22Rv1 (cell line): ENCODE data around the gene NID2.

Experiments
- ZFX ChIP-seq: fragments of 450-650 bp; IDR thresholded peaks from 2 replicates; pipeline ENCODE4 v1.6.1; 2017; ENCODE audit warnings: antibody characterized with exemption, borderline replicate concordance
- TF ChIP-seq, protein P1 (sequence below): fragments of 450-650 bp; IDR thresholded peaks from 2 replicates; pipeline ENCODE4 v1.5.1; 2017; ENCODE audit warnings: mild to moderate bottlenecking

DNA sequence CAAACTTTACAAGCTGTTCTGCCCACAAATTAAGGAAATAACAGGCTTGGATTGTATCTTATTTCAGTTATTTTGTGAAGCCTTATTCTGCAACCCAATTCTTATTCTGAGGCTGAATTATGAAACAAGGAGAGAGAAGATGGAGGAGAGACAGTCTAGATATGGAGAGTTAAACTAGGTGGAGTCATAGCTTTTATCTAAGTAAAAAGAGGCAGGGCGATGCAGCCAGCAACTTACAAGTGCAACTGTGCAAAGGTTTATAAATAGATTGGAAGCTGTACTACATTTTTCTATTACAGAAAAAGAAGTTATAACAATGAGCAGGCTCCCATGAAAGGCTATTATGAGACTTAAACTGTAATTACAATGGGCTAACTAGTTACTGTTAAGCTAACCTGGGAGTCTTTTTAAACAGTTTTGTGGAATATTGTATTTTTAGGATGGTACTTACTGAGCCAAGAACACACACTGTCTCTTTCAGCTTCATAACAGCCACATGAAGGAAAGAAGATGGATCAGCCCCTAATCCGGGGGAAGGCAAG, 22.4 kb downstream of the NID2 start:
- TF ChIP-seq, protein P1, sequence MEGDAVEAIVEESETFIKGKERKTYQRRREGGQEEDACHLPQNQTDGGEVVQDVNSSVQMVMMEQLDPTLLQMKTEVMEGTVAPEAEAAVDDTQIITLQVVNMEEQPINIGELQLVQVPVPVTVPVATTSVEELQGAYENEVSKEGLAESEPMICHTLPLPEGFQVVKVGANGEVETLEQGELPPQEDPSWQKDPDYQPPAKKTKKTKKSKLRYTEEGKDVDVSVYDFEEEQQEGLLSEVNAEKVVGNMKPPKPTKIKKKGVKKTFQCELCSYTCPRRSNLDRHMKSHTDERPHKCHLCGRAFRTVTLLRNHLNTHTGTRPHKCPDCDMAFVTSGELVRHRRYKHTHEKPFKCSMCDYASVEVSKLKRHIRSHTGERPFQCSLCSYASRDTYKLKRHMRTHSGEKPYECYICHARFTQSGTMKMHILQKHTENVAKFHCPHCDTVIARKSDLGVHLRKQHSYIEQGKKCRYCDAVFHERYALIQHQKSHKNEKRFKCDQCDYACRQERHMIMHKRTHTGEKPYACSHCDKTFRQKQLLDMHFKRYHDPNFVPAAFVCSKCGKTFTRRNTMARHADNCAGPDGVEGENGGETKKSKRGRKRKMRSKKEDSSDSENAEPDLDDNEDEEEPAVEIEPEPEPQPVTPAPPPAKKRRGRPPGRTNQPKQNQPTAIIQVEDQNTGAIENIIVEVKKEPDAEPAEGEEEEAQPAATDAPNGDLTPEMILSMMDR = no peak
- TF ChIP-seq ZFX = no peak
